IPS-NIHi7 (cell line): ENCODE results near the gene VASH2.

Experiments used
- DNase-seq: peaks from one replicate; pipeline ENCODE4 v3.0.0; 2012; ENCODE audit warnings: mixed read lengths; ENCODE audit errors: extremely low spot score

The VASH2 gene

GRCh38 chr1:213035573-213035972 is 85.2 kb downstream of the VASH2 start:
- DNase-seq = no peak
